NCI-H345 treated with DMSO at 0.1 percent for 48 hours (cell line): ENCODE data around the gene USP7.
"Not testable (repeated sequence)": the region's sequence is repeated elsewhere in the genome, so short reads cannot be mapped to it uniquely, and the experiment has no call there.

ENCODE experiments used
- DNase-seq: peaks from one replicate; lab custom pipeline; 2025; ENCODE audit not compliant: unreplicated experiment; lab: John Stamatoyannopoulos, UW

Gene USP7

DNA sequence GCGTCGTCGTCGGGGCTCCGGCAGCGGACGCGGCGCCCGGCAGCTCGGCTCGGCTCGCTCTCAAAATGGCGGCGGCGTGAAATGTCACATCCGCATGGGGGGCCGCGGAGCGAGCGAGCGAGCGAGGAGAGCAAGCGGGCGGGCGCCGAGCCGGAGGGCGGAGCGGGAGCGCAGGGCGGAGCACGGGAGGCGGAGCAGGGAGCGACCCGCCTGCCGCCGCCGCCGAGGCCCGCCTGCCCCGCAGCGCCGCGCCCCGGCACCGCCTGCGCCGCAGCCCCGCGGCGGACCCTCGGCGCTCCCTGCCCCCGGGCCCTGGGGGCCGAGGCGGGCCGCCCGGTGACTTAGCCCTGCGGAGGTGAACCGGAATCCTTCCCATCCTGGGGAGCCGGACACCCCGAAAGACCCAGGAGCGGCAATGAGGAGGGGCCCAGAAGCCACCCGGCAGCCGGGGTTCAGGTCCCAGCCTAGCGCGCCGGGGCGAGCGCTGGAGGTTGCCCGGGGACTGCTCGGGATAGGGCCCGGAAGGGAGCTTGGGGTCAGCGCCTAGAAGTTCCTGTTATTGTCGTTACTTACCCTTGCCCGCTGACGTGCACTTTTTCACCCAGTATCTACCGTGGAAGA lies at the start of gene USP7:
Gene USP7 (minus strand): TSS at position 86 of the 621 bp plus-strand sequence. CDS start 621 bp downstream, outside the sequence.
- peak; percentile 54 for DNase-seq

- DNase-seq: no peak
These were observed 49.8 kb upstream of the USP7 start for GRCh38 chr16:9013508-9013864.

DNA sequence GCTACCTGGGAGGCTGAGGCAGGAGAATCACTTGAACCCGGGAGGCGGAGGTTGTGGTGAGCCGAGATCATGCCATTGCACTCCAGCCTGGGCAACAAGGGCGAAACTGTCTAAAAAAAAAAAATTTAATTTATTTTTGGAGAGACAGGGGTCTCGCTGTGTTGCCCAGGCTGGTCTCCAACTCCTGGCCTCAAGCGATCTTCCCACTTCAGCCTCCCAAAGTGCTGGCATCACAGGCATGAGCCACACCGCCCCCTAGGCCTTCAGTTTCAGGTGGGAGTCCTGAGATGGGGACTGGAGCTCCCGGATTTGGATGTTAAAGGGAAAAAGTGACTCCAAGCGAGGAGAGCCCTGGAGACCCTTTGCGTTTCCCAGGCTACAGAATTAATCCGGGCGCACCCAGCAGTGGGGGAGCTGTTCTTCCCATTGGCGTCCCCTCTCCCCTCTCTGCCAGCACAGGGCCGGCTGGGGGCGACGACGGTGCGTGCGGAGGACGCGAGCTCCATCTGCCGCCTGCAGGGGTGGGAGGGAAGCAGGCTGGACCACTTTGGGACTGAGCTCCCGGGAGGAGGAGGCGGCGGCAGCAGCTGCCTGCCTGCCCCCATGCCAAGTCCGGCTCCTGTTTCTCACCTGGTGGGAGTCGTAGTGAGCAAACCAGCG lies 49.3 kb upstream of the USP7 start:
- DNase-seq: no peak

GRCh38 chr16:9012330-9012729 lies 48.6 kb upstream of the USP7 start:
- DNase-seq: no peak

- DNase-seq: peak; percentile 41
These were observed 45.0 kb upstream of the USP7 start for GRCh38 chr16:9008601-9009260.

DNA sequence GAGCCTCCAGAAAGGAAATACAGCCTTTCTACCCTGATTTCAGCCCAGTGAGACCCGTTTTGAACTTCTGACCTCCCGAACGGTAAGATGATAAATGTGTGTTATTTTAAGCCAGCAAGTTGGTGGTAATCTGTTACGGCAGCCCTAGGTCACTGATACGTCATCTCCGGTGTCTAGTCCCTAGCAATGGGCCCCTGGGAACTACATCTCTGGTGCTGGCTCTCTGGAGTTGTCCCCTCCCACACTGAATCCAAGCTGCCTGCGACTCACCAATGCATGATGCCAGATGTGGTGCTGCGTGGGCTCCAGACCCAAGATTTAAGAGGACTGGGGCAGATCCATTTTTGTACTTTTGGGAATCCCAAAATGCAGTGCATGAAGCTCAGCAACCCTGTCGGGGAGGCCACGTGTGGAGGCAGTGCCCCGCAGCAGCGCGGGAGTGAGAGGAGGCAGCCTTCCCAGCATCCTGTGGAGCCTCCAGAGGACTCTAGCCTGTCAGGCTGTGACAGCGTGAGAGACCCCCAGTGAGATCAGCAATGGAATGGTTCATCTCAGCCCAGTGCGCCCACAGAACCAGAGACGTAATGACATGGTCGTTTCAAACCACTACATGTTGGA lies 43.6 kb upstream of the USP7 start:
- DNase-seq: no peak

DNA sequence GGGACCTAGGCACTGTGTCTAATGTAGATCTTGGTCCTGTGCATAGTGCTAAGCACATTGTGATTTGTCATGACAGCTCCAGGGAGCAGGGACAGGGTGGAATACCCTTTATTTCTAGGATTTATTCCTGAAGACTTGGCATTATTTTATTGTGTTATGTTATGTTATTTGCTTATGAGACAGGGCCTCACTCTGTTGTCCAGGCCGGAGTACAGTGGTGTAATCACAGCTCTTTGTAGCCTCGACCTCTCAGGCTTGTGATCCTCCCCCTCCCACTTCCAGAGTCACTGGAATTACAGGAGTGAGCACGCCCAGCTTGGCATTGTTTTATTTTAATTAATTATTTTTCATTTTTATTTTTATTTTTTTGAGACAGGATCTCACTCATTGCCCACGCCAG lies 40.5 kb upstream of the USP7 start:
- DNase-seq: no peak

DNA sequence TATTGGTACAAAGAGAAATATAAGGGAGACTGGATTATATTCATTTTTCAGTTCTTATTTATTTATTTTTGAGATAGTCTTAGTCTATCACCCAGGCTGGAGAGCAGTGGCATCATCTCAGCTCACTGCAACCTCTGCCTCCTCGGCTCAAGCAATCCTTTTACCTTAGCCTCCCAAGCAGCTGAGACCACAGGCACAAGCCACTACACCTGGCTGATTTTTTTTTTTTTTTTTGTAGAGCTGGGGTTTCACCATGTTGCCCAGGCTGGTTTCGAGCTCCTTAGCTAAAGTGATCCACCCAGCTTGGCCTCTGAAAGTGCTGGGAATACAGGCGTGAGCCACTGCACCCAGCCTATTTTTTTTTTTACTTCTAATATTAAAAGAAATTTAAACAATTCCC lies 40.1 kb upstream of the USP7 start:
- no peak for DNase-seq

DNA sequence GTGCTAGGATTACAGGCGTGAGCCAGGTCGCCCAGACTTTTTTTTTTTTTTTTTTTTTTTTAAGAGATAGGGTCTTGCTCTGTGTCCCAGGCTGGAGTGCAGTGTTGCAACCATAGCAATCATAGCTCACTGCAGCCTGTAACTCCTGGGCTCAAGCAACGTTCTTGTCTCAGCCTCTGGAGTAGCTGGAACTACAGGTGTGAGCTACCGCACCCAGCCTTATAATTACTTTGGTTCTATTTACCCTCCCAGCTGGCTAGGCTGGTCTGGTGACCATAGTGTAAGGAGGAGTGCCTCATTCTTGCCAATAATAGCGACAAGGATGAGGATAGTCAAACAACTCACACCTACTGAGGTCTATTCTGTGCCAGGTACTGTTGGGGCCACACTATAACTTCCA lies 39.6 kb upstream of the USP7 start:
- DNase-seq: peak; percentile 65

GRCh38 chr16:9002042-9002441 lies 38.3 kb upstream of the USP7 start:
- no peak for DNase-seq

DNA sequence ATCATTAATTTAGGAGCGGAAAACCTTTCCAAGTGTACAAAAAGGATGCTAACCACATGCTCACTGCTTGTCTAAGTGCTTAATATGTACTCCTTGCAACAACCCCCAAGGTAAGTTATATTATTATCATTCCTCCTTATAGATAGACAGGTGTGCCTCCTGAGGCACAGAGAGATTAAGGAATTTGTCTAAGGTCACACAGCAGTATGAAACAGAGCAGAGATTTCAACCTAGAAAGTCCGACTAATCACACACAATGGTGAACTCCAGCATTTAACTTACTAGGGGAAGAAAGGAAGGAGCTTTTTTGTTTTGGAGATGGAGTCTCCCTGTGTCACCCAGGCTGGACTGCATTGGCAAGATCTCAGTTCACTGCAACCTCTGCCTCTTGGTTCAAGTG lies 37.0 kb upstream of the USP7 start:
- DNase-seq: no peak

DNA sequence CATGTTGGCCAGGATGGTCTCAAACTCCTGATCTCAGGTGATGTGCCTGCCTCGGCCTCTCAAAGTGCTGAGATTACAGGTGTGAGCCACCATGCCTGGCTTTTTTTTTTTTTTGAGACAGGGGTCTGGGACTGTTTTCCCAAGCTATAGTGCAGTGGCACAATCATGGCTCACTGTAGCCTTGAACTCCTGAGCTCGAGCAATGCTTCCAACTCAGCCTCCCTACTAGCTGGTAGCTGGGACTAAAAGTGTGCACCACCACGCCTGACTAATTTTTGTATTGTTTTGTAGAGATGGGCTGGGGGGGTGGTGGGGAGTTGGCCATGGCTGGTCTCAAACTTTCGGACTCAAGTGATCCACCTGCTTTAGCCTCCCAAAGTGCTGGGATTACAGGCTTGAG lies 36.1 kb upstream of the USP7 start:
- no peak for DNase-seq

DNA sequence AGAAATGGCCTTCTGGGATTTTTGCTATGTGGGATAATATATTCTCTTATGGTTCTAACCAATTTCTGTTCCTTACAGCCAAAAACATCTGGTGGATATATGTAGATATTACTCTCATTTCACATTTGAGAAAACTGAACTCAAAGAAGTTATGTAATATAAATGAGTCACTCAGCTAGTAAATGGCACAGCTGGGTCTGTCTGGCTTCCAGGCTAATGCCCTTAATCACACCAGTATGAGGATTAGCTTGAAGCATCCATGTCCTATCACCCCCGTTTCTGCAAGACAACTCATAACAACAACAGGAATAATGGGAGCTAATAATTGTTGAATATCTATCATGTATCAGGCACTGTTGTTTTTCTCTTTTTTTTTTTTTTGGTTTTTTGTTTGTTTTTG lies 34.4 kb upstream of the USP7 start:
- no peak for DNase-seq

- DNase-seq: no peak
These were observed 33.2 kb upstream of the USP7 start for GRCh38 chr16:8996891-8997290.

- no peak for DNase-seq
These were observed 26.7 kb upstream of the USP7 start for GRCh38 chr16:8990445-8990844.

DNA sequence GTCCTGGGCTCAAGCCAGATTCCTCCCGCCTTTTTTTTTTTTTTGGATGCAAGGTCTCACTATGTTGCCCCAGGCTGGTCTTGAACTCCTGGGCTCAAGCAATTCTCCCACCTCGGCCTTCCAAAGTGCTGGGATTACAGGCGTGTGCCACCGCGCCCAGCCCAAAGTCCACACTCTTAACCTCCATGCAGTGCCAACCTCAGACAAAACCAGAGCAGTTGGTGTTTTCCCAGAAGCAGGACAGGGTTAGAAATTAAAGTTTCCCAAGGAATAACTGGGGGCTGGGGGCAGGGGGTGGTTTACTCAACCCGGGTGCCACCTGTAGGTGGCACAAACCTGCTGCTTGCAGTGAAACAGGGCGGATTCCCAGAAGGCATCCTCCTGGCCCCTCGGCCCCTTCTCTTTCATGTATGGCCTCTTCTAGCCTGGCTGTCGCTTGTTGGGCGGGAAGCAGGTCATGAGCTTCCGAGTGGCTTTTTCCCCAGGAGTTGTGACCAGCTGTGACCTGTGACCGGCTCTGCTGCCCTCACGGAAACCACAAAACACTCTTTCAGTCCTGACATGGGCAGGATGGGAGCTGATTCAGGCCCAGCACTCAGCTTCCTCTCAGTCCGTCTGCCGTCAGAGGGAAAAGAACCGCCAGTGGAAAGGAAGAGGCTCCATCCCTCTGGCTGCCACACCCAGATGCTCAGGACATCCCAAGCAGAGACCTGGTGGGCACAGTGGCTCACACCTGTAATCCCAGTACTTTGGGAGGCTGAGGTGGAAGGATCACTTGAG lies 25.6 kb upstream of the USP7 start:
- DNase-seq: no peak

DNA sequence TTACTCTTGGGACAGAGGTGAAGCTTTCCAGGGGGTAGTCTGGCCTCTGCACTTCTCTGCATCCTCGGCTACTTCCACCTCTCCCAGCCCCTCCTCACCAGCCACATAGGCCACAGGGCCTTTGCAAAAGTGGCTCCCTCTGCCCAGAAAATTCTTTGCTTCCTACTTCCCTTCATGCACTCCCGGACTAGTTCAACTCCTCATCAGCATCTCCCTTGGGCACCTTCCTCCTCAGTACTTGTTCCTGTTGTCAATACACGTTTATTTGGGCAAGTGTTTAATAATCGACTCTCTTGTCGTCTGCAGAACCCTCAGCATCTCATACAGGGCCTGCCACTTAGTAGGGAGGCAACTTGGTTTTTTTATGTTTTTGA lies 23.1 kb upstream of the USP7 start:
- no peak for DNase-seq

DNA sequence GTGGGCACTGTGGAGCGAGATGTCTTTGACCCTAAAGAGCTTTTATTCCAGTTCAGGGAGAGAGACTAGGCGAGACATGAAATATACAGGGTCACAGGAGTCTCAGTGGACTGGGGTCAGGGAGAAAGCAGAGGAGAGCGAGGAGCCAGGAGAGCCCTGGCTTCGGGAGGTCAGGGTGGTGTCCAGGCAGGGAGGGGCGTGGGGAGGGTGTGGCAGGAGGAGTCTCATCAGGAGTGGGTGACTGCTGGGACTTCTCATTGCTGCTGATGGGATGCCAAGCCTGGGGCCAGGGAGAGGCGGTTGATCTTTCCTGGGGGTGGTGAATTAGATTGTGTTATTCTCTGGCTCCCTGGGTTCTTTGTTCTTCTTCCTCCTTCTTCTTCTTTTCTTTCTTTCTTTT lies 22.4 kb upstream of the USP7 start:
- no peak for DNase-seq

GRCh38 chr16:8982816-8983215 lies 19.1 kb upstream of the USP7 start:
- no peak for DNase-seq

GRCh38 chr16:8981901-8982300 lies 18.2 kb upstream of the USP7 start:
- DNase-seq: not testable (repeated sequence)

GRCh38 chr16:8976189-8976588 lies 12.5 kb upstream of the USP7 start:
- DNase-seq: not testable (repeated sequence)
